Activated gamma-delta T cell (primary cell): Measurements from ENCODE around the gene TLR7.

ENCODE experiments used
- DNase-seq: peaks from one replicate; lab custom pipeline; 2025; lab: John Stamatoyannopoulos, UW

TLR7 gene

DNA sequence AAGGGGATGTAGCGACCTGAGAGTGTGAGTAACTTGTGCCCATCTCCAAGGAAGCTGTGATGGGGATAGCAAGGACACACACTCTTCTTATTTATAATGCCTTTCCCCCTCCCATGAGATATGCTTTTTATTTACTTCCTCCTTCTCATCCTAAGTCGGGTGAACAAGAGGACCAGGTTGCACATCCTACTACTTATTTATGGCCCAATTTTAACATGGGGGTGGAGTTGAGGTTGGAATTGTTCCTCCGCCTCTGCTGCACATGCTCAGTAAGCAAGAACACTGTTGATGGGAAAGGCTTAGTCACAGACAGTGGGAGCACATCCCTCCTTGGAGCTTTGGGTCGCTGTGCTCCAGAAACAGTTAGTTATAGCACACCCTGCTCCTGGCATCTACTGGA lies 24.3 kb downstream of the TLR7 start:
- no peak for DNase-seq

DNA sequence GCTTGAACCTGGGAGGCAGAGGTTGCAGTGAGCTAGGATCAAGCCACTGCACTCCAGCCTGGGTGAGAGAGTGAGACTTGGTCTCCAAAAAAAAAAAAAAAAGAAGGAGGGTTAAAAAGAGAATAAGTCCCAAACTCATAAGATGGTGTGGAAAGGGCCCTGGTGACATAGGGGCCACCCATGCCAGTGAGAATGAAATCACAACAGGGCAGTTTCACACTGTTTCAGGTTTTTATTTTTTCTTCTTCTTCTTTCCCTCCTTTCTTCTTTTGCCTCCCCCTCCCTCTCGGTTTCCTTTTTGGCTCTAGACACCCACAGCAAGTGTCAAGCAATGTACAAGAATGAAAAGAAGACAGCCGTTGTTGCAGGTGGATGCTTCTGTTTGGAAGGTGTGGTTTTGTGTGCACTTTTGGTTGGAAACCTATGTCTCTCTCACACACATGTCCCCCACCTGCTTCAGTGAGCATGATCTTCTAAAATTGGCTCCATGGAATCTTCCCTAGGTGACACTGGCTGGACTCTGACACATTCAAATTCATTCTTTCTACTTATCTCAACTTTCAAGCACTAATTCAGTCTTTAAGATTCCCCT lies 25.1 kb downstream of the TLR7 start:
- no peak for DNase-seq

DNA sequence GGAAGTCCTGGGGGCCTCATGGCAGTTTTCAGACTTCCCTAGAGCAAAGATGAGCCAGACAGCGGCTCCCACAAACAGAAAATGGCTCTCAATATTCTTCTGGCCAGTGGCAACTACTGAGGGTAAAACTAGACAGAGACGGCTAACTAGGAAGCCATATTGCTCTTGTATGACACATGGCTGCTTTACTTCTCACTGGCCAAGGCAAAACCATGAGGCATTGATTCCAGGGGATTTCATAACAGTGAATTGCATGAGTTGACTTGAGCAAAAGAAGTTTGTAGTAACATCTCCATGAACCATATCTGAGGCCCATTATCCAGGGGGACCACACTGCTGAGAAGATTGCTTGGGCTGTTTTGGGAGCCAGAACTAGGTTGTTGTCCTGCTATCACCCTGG lies 25.8 kb downstream of the TLR7 start:
- no peak for DNase-seq

DNA sequence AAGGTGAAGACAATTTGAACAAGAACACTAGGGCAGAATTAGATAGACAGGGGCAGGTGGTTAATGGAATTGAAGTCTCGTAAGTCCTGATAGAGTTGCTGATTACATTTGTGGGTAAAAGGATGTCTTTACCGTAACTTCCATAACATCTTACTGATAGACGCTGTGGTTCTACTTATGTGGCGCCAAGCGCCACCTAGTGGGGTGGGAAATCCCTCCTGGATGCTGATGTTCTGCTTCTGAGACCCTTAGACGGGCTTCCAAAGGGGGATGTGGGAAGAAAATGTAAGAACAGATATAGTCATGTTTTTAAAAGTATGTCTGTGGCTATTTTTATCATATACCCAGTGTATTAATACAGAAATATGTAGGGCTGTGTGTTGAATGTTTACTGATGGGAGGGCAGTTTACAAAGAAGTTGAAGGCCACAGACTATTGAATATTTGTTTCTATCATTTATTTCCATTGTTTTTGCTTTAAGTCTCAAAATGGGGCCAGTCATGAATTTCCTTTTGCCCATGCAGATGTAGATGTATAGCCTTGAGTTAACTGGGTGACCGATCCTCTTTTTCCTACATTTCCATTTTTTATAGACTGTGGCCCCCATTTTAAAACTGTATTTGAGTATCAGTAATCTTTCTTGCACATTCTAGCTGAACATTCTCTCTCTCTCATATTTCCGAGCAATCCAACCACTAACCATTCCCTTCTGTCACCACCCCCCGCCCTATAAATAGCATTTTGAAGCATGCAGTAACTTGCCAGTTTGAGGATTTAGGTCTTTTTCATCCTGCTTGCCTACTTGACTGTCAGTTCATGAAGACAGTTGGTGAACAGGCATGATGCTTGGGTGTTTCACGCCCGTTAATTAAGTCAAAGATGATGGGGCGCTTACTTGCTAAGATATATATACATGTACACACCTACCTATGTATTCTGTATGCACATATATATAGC lies 27.5 kb downstream of the TLR7 start:
- no peak for DNase-seq

DNA sequence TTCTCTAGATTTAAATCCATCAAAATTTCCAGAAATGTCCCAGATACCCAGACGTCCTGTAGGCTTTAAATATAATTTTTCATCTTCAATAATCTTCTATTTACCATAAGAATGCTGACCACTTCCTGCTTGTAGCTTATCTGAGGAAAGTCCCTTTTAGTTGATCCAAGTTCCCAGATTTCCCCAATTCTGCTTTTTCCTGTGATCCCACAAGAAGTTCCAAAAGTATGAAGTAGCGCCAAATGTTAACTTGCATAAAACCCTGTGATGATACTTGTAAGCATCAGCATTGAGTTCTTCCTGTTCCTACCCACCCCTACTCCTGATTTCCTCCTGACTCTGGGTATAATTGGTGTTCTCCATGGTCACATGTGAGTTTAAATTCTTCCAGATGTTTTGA lies 29.0 kb downstream of the TLR7 start:
- DNase-seq = no peak

DNA sequence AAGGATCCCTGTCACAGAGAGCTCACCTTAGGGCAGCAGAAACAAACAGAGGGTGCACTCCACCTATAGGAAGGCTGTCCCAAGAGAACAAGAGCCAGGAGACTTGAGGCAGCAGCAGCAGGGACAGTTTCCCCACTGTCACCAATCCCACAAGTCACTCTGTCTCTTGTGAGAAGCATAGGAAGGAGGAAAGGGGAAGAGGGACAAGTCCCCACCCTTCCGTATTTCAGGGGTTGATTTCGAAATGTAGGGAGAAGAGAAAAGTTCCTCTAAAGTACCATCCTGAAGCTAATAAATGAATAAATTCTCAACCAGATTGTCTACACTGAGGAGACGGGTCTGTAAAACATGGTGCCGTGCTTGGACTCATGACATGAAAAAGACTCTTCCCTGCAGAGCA lies 30.1 kb downstream of the TLR7 start:
- DNase-seq = no peak

DNA sequence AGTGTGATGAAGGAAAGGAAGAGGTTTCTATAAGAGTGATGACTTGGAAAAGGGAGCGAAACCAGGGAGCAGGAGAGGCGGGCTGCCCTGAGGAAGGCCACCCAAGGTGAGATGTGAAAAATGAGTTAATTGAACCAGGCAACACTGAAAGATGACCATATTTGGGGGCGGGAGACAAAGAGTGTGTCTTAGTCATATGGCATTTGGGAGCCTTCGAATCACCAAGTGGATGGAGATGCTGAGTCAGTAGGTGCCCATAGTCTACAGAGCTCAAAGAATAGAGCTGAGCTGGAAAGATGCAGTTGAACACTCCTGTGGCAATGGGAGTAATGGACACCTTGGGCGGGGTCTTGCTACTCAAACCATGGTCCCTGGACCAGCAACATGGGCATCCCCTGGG lies 31.2 kb downstream of the TLR7 start:
- no peak for DNase-seq

DNA sequence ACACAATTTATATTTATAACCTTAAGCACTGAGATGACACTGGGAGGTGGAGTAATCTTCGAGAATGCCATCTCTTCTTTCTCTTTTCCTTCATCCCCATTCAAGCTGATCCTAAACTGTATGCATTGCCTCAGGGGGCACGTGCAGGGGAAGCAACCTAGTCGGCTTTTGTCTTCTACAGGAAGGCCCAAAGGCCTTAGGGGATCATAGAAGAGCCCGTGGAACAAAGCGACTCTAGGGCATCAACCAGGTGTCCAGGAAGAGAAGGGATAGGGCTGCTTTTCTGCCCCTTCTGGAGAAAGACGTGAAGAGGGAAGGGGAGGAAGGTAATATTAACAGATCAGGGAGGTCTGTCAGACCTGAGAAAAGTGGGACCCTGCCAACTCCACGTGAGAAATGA lies 32.6 kb downstream of the TLR7 start:
- no peak for DNase-seq

DNA sequence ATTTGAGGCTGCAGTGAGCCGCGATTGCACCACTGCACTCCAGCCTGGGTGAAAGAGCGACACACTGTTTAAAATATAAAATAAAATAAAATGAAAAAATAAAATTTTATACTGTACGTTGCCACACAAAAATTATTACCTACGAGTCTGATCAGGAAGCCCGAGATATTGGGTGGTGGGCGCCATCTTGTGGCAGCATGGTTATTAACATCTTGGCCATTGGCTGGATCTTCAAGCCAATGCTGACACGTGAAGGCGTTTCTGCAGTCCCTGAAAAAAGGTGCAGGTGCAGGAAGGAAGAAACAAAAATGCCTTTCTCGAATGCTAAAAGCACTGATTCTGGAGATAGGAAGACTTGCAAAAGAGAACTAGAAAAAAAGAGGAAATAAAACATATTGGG lies 34.6 kb downstream of the TLR7 start:
- DNase-seq = no peak

DNA sequence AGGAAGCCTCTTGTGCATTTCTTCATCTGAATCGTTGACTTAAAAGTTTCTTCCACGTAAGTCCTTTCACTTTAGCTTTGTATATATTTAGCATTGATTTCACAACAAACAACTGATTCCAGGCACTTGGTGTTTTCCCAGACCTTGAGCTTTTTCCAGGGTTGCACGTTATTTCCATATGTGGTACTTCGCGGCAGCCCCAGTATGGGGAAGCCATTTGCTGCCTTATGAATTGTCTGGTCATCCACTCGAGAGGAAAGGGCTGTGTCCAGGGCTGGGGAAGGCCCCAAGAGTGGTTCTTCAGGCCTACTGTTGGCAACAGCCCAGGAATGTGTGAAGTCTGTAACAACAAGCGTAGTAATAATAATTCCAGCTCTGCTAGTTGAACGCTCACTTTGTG lies 36.8 kb downstream of the TLR7 start:
- DNase-seq = no peak

DNA sequence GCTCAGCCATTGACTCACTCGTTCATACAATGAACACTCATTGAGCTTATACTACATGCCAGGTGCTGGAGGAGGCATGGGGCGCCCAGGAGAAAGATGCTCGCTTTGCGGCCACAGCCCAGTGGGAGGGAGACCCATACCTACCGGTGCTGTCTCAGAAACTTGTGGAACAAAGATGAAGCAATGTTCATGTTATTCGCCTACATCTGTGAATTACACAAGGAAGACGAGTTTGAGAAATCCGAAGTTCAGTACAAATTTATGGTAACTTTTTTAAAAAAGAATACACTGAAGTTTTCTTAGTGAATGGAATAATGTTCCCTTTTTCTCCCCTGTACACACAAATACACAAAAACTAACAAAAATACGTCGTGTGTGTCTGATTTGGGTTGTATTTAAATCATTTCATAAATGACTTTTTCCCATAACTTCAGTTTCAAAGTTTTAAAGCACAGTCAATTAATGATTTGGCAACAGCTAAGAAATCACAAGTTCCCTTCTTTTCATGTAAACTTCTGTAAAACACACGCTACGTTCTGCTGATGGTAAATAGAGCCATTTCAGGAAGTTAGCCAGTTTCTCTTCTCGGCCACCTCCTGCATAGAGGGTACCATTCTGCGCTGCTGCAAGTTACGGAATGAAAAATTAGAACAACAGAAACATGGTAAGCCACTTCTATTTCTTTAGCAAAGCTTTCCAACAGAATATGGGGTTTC lies 39.3 kb downstream of the TLR7 start, which contains the start of gene TLR8:
TSS of gene TLR8 (plus strand) at position 575 of the 716 bp plus-strand sequence. CDS start at position 662, 87 bp downstream.
- no peak for DNase-seq

DNA sequence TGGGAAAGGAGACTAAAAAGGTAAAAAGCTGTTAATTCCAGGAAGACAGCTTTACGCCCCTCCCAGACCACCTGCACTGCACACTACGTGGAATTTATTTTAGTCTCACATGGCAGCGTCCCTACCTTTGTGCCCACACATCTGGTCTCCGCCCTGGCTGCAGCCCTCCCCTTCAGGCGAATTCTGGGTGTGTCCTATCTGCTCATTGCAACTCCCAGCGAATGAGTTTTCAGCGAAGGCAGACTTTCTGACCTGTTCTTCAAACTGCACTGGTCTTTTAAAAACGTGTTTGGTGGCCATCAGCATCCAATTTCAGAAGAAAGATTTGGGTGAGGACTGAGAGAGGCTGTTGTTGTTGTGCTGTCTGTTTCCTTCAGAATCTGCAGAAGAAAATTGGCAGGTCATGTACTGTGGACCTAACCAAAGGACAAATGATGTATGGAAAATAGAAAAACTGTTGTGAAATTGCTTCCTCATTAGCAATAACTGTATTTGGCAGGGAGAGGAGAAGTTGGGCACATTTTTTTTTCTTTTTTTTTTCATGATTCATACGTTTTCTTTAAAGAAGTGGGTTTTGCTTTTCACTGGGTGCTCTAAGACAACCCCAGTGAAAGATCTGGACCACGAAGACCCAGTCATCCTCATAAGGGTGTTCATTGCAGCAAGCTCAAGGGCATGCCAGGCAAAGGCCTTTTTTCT lies 43.7 kb downstream of the TLR7 start:
- DNase-seq = no peak

DNA sequence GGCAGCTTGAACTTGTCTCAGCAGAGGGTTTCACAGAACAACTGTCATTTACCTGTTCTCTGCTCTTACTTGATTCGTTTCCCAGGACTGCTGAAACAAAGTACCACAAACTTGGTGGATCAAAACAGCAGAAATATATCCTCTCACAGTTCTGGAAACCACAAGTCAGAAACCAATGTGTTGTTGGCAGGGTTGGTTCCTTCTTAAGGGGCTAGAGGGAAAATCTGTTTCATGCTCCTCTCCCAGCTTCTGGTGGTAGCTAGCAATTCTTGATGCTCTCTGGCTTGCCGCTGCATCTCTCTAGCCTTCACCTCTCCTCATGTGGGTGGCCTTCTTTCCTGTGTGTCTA lies 44.2 kb downstream of the TLR7 start:
- no peak for DNase-seq

DNA sequence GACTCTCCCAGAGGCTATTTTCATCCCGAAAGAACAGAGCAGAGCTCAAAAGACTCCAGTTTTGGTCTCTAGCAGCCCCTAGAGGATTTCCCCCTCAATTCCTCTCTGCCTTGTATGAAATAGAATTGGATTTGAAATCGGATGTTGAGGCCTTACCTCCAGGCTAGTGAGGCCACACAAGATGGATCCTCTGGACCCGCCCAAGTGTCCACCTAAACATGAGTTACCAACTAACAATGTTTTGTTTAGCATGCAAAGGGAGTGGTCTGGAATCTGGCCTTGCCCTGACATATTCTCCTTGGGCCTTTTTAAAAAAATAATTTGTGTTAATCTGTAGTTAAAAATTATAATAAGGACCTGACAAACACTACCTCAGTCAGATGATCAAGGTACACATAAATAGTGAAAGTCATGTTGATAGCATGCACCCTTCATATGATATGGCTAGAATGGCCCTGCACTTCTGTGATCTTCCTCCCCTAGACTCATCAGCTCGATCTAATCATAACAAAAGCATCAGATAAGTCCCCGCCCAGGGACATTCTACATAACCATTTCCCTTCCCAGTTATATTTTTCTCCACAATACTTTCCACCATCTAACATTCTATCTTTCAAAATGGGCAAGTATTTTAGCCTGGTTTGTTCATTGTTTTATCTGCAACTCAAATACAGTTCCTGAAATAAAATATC lies 46.1 kb downstream of the TLR7 start:
- no peak for DNase-seq

DNA sequence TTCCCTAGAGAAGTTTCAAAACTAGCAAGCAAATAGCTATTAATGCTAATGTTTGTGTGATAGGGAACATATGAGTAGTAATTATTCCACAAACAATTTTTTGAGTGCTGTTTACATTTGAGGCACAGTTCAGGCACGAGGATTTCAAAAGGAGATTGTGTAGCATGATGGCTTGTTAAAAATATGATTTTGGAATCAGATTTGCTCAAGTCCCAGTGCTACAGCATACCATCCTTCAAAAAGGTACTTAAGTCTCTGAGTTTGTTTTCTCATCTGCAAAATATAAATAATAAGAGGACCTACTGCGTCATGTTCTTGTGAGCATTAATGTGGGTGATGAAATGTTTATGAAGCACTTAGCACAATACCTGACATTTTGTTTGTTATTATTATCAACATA lies 50.9 kb downstream of the TLR7 start:
- no peak for DNase-seq

DNA sequence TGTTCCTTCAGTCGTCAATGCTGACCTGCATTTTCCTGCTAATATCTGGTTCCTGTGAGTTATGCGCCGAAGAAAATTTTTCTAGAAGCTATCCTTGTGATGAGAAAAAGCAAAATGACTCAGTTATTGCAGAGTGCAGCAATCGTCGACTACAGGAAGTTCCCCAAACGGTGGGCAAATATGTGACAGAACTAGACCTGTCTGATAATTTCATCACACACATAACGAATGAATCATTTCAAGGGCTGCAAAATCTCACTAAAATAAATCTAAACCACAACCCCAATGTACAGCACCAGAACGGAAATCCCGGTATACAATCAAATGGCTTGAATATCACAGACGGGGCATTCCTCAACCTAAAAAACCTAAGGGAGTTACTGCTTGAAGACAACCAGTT lies 52.2 kb downstream of the TLR7 start:
- DNase-seq = no peak

DNA sequence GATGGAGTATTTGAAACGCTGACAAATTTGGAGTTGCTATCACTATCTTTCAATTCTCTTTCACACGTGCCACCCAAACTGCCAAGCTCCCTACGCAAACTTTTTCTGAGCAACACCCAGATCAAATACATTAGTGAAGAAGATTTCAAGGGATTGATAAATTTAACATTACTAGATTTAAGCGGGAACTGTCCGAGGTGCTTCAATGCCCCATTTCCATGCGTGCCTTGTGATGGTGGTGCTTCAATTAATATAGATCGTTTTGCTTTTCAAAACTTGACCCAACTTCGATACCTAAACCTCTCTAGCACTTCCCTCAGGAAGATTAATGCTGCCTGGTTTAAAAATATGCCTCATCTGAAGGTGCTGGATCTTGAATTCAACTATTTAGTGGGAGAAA lies 52.7 kb downstream of the TLR7 start:
- no peak for DNase-seq

DNA sequence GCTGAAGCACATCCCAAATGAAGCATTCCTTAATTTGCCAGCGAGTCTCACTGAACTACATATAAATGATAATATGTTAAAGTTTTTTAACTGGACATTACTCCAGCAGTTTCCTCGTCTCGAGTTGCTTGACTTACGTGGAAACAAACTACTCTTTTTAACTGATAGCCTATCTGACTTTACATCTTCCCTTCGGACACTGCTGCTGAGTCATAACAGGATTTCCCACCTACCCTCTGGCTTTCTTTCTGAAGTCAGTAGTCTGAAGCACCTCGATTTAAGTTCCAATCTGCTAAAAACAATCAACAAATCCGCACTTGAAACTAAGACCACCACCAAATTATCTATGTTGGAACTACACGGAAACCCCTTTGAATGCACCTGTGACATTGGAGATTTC lies 54.1 kb downstream of the TLR7 start:
- no peak for DNase-seq

DNA sequence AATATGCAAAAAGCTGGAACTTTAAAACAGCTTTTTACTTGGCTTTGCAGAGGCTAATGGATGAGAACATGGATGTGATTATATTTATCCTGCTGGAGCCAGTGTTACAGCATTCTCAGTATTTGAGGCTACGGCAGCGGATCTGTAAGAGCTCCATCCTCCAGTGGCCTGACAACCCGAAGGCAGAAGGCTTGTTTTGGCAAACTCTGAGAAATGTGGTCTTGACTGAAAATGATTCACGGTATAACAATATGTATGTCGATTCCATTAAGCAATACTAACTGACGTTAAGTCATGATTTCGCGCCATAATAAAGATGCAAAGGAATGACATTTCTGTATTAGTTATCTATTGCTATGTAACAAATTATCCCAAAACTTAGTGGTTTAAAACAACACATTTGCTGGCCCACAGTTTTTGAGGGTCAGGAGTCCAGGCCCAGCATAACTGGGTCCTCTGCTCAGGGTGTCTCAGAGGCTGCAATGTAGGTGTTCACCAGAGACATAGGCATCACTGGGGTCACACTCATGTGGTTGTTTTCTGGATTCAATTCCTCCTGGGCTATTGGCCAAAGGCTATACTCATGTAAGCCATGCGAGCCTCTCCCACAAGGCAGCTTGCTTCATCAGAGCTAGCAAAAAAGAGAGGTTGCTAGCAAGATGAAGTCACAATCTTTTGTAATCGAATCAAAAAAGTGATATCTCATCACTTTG lies 55.2 kb downstream of the TLR7 start:
- no peak for DNase-seq

DNA sequence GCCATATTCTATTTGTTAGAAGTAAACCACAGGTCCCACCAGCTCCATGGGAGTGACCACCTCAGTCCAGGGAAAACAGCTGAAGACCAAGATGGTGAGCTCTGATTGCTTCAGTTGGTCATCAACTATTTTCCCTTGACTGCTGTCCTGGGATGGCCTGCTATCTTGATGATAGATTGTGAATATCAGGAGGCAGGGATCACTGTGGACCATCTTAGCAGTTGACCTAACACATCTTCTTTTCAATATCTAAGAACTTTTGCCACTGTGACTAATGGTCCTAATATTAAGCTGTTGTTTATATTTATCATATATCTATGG lies 55.7 kb downstream of the TLR7 start:
- no peak for DNase-seq

DNA sequence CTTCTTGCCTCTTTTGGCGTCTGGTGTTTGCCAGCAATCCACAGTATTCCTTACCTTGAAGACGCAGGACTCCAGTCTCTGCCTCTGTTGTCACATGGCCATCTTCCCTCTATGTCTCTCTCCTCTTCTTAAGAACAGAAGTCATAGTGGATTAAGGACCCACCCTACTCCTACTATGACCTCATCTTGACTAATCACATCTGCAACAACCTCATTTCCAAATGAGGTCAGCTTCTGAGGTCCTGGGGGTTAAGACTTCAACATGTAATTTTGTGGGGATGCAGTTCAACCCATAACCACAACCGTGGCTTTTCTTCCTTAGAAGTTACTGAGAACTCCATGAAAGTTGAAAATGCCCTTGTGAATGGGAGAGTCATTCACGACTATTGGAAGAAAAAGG lies 62.8 kb downstream of the TLR7 start:
- no peak for DNase-seq
